Upper lobe of left lung (tissue), 4 donors: Measurements from ENCODE around the gene HAP1.

ENCODE experiments used
- POLR2A ChIP-seq, 4 donors: fragments of 450-650 bp; IDR thresholded peaks; one replicate each; pipeline ENCODE4 v1.5.1; 2016 to 2017; ENCODE audit warnings: antibody characterized with exemption in 4 of 4, mild to moderate bottlenecking in 2 of 4
- TF ChIP-seq, protein P1 (sequence below), 6 experiments: fragments of 450-650 bp in 4 of 6; fragments of 200-600 bp in 2 of 6; sonication (generic) in 2 of 6; IDR thresholded peaks; one replicate each; pipeline ENCODE4 v1.5.1; 2016 to 2019; ENCODE audit warnings: antibody characterized with exemption in 6 of 6

DNA sequence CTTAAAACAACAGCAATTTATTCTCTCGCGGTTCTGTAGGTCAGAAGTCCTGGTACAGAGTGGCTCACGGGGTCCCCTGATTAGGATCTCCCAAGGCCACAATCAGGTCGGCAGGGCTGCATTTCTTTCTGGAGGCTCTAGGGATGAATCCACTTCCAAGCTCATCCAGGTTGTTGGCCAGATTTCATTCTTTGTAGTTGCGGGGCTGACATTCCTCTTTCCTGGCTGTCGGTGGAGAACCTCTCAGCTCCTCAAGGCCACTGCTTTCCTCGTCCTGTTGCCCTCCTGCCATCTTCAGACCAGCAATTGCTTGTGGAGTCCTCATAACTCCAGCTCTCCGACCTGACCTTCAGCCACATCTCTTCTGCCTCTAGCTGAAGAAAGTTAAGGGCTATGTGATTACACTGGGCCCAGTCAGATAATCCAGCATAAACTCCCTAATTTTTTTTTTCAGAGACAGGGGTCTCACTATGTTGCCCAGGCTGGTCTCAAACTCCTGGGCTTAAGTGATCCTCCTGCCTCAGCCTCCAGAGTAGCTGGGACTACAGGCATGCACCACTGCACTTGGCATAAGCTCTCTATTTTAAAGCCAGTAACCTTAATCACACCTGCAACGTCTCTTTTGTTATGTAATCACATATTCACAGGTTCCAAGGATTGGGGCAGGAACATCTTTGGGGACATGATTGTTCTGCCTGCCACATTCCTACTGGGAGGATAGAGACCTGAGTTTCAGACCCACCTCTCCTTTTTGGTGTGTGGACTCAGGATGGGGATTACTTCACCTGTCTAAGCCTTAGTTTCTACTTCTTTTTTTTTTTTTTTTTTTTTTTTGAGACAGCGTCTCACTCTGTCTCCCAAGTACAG, 26.4 kb downstream of the HAP1 start:
- TF ChIP-seq, protein P1, sequence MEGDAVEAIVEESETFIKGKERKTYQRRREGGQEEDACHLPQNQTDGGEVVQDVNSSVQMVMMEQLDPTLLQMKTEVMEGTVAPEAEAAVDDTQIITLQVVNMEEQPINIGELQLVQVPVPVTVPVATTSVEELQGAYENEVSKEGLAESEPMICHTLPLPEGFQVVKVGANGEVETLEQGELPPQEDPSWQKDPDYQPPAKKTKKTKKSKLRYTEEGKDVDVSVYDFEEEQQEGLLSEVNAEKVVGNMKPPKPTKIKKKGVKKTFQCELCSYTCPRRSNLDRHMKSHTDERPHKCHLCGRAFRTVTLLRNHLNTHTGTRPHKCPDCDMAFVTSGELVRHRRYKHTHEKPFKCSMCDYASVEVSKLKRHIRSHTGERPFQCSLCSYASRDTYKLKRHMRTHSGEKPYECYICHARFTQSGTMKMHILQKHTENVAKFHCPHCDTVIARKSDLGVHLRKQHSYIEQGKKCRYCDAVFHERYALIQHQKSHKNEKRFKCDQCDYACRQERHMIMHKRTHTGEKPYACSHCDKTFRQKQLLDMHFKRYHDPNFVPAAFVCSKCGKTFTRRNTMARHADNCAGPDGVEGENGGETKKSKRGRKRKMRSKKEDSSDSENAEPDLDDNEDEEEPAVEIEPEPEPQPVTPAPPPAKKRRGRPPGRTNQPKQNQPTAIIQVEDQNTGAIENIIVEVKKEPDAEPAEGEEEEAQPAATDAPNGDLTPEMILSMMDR (IDR thresholded peaks at IDR 0.05) = no peak
- no peak for TF ChIP-seq POLR2A (IDR thresholded peaks at IDR 0.05)
